GM23338 (cell line): ENCODE data around the gene TMEM11. TPM values are rescaled to one million over a fixed set of nuclear protein-coding genes. Genes with fewer than 3 reads are reported as not detected.

Experiments used
- ATAC-seq: fragments of 200-7000 bp; cut with Tn5 transposase; 3 replicates; pipeline ENCODE4 v1.9.1; 2020
- DNase-seq: peaks from one replicate; pipeline ENCODE4 v3.0.0-alpha.2; 2015; ENCODE audit warnings: low spot score
- H2AFZ ChIP-seq: fragments of 200-600 bp; sonication (generic); 2 replicates; pipeline ENCODE4 v1.8.0; 2016; ENCODE audit warnings: antibody characterized with exemption, mild to moderate bottlenecking, moderate library complexity
- H3F3A ChIP-seq: fragments of 200-600 bp; sonication (generic); replicated peaks from 2 replicates; pipeline ENCODE4 v1.8.0; 2017; ENCODE audit warnings: antibody characterized with exemption, mixed run types, low read depth
- H3K27ac ChIP-seq: fragments of 200-600 bp; sonication (generic); 2 replicates; pipeline ENCODE4 v1.6.1; 2016; ENCODE audit warnings: low read depth
- H3K27me3 ChIP-seq: fragments of 200-600 bp; sonication (generic); 2 replicates; pipeline ENCODE4 v1.8.0; 2016; ENCODE audit warnings: mild to moderate bottlenecking, mixed run types, moderate library complexity; ENCODE audit not compliant: insufficient read depth
- H3K36me3 ChIP-seq: fragments of 200-600 bp; sonication (generic); 2 replicates; pipeline ENCODE4 v1.8.0; 2016; ENCODE audit warnings: mild to moderate bottlenecking; ENCODE audit not compliant: insufficient read depth
- H3K4me1 ChIP-seq: fragments of 200-600 bp; sonication (generic); 2 replicates; pipeline ENCODE4 v1.8.0; 2016; ENCODE audit warnings: mild to moderate bottlenecking, moderate library complexity; ENCODE audit not compliant: insufficient read depth
- H3K4me2 ChIP-seq: fragments of 200-600 bp; sonication (generic); 2 replicates; pipeline ENCODE4 v1.7.1; 2017; ENCODE audit warnings: mixed run types
- H3K4me3 ChIP-seq: fragments of 200-600 bp; sonication (generic); 2 replicates; pipeline ENCODE4 v1.6.1; 2016; ENCODE audit warnings: mixed run types
- H3K79me2 ChIP-seq: fragments of 200-600 bp; sonication (generic); replicated peaks from 2 replicates; pipeline ENCODE4 v1.8.0; 2017; ENCODE audit warnings: mild to moderate bottlenecking; ENCODE audit not compliant: insufficient read depth
- H3K9me2 ChIP-seq: fragments of 200-600 bp; sonication (generic); 2 replicates; pipeline ENCODE4 v1.8.0; 2017; ENCODE audit not compliant: insufficient read depth
- H4K20me1 ChIP-seq: fragments of 200-600 bp; sonication (generic); replicated peaks from 2 replicates; pipeline ENCODE4 v1.8.0; 2017; ENCODE audit warnings: mild to moderate bottlenecking; ENCODE audit not compliant: insufficient read depth
- H3K27ac Mint-ChIP-seq: 2 replicates; pipeline ENCODE4 v1.8.0; 2020; ENCODE audit warnings: inconsistent platforms, mild to moderate bottlenecking, moderate library complexity, mixed read lengths
- H3K27me3 Mint-ChIP-seq: 3 replicates; pipeline ENCODE4 v1.8.0; 2022; ENCODE audit warnings: low read depth, mild to moderate bottlenecking, moderate library complexity, mixed read lengths, inconsistent platforms; ENCODE audit not compliant: insufficient read depth, poor library complexity
- H3K36me3 Mint-ChIP-seq: 3 replicates; pipeline ENCODE4 v1.8.0; 2021; ENCODE audit warnings: low read depth, mild to moderate bottlenecking, inconsistent platforms, moderate library complexity, mixed read lengths
- H3K4me1 Mint-ChIP-seq: 3 replicates; pipeline ENCODE4 v1.8.0; 2020; ENCODE audit warnings: mild to moderate bottlenecking, inconsistent platforms, mixed read lengths
- H3K4me3 Mint-ChIP-seq: 3 replicates; pipeline ENCODE4 v1.8.0; 2021; ENCODE audit warnings: moderate library complexity, mild to moderate bottlenecking, inconsistent platforms, mixed read lengths
- H3K9me3 Mint-ChIP-seq: 3 replicates; pipeline ENCODE4 v1.8.0; 2020; ENCODE audit warnings: moderate library complexity, mild to moderate bottlenecking, inconsistent platforms, mixed read lengths
- EZH2 ChIP-seq: fragments of 200-600 bp; sonication (generic); IDR thresholded peaks from one replicate; pipeline ENCODE4 v1.8.0; 2017; ENCODE audit warnings: antibody characterized with exemption, mild to moderate bottlenecking, low read depth; ENCODE audit not compliant: unreplicated experiment
- JUNB ChIP-seq: IDR thresholded peaks from one replicate; pipeline ENCODE4 v1.6.1; 2016; ENCODE audit warnings: antibody characterized with exemption; ENCODE audit not compliant: unreplicated experiment
- NANOG ChIP-seq: IDR thresholded peaks from 2 replicates; pipeline ENCODE4 v1.6.1; 2016; ENCODE audit warnings: antibody characterized with exemption, borderline replicate concordance
- POLR2AphosphoS5 ChIP-seq: IDR thresholded peaks from 2 replicates; pipeline ENCODE4 v1.6.1; 2016; ENCODE audit warnings: antibody characterized with exemption, low read depth
- ZNF331 ChIP-seq: fragments of 250-450 bp; sonication (Bioruptor Pico); IDR thresholded peaks from 2 replicates; pipeline ENCODE4 v1.5.0; 2020; ENCODE audit warnings: low read depth, mild to moderate bottlenecking, moderate library complexity
- polyA plus RNA-seq: library from polyadenylated mRNA; unstranded; fragments of >200 nt; fragmentation: Nextera tagmentation; extraction: Ambion mirVana; gene quantifications from 2 replicates; pipeline ENCODE4 v1.2.1, GENCODE V29; 2016
- total RNA-seq: library from RNA; depleted of rRNA; stranded (reverse); fragments of >200 nt; shearing (Covaris generic); gene quantifications from 2 replicates; pipeline ENCODE4 v1.2.3, GENCODE V29; 2014
- TF ChIP-seq, protein P1 (sequence below): fragments of 250-450 bp; sonication (Bioruptor Pico); IDR thresholded peaks from 2 replicates; pipeline ENCODE4 v1.5.0; 2020; ENCODE audit warnings: mild to moderate bottlenecking, moderate library complexity

TMEM11 gene
- total and polyA plus RNA-seq, 2 experiments from 2014 or later = 38.5 to 90.2 TPM

DNA sequence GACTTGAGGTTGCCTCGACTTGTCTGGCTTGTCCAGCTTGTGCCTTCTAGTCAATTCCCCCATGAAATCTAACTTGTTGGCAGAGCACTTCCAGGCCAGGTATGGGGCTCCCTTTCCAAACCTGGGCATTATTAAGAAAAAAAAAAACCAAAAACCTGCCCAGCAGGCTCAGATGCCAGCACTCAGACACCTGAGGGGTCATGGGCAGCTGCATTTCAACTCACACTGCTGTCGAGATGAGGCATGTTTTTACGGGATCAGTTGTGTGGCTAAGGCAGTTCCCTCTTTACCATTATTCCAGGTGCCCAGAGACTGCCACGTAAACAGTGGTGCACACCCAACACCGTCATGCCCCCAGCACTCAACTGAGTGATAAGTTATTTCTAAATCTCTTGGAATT is 17.8 kb downstream of the TMEM11 start (continued):
- TF ChIP-seq, protein P1, sequence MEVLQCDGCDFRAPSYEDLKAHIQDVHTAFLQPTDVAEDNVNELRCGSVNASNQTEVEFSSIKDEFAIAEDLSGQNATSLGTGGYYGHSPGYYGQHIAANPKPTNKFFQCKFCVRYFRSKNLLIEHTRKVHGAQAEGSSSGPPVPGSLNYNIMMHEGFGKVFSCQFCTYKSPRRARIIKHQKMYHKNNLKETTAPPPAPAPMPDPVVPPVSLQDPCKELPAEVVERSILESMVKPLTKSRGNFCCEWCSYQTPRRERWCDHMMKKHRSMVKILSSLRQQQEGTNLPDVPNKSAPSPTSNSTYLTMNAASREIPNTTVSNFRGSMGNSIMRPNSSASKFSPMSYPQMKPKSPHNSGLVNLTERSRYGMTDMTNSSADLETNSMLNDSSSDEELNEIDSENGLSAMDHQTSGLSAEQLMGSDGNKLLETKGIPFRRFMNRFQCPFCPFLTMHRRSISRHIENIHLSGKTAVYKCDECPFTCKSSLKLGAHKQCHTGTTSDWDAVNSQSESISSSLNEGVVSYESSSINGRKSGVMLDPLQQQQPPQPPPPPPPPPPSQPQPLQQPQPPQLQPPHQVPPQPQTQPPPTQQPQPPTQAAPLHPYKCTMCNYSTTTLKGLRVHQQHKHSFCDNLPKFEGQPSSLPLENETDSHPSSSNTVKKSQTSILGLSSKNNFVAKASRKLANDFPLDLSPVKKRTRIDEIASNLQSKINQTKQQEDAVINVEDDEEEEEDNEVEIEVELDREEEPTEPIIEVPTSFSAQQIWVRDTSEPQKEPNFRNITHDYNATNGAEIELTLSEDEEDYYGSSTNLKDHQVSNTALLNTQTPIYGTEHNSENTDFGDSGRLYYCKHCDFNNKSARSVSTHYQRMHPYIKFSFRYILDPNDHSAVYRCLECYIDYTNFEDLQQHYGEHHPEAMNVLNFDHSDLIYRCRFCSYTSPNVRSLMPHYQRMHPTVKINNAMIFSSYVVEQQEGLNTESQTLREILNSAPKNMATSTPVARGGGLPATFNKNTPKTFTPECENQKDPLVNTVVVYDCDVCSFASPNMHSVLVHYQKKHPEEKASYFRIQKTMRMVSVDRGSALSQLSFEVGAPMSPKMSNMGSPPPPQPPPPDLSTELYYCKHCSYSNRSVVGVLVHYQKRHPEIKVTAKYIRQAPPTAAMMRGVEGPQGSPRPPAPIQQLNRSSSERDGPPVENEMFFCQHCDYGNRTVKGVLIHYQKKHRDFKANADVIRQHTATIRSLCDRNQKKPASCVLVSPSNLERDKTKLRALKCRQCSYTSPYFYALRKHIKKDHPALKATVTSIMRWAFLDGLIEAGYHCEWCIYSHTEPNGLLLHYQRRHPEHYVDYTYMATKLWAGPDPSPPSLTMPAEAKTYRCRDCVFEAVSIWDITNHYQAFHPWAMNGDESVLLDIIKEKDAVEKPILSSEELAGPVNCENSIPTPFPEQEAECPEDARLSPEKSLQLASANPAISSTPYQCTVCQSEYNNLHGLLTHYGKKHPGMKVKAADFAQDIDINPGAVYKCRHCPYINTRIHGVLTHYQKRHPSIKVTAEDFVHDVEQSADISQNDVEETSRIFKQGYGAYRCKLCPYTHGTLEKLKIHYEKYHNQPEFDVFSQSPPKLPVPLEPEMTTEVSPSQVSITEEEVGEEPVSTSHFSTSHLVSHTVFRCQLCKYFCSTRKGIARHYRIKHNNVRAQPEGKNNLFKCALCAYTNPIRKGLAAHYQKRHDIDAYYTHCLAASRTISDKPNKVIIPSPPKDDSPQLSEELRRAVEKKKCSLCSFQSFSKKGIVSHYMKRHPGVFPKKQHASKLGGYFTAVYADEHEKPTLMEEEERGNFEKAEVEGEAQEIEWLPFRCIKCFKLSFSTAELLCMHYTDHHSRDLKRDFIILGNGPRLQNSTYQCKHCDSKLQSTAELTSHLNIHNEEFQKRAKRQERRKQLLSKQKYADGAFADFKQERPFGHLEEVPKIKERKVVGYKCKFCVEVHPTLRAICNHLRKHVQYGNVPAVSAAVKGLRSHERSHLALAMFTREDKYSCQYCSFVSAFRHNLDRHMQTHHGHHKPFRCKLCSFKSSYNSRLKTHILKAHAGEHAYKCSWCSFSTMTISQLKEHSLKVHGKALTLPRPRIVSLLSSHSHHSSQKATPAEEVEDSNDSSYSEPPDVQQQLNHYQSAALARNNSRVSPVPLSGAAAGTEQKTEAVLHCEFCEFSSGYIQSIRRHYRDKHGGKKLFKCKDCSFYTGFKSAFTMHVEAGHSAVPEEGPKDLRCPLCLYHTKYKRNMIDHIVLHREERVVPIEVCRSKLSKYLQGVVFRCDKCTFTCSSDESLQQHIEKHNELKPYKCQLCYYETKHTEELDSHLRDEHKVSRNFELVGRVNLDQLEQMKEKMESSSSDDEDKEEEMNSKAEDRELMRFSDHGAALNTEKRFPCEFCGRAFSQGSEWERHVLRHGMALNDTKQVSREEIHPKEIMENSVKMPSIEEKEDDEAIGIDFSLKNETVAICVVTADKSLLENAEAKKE = no peak
- TF ChIP-seq ZNF331 (CRISPR knock-in tag) = no peak
- no peak for TF ChIP-seq JUNB
- TF ChIP-seq NANOG = no peak
- TF ChIP-seq EZH2 = no peak

DNA sequence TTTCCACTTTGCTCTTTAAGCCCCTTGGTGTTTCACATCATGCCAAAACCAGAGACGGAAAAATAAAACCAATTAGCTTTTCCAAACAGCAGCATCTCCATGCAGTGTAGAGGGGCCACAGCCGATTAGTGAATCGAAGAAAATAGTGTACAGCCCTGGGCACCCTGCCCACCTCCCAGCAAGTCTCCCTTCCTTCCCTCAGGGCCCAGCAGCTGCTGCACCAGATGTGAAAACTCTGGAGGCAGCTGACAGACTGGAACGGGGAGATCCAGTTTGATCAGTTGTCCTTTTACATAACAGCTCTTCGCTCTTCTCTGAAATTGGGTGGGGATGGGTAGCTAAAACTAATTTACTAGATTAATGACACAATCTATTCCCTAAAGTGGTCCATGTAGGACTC is 19.3 kb downstream of the TMEM11 start:
- no peaks in the 10 kb centered on the region for H3K9me2 ChIP-seq
- H3K9me3 Mint-ChIP-seq = no peaks in the 10 kb centered on the region
- H3K36me3 Mint-ChIP-seq = peaks cover 59% of the 10 kb centered on the region
- H3K27ac ChIP-seq = peak overlapping the region; percentile 77
- H4K20me1 ChIP-seq = peaks cover 18% of the 10 kb centered on the region
- ATAC-seq (no peak), DNase-seq (no peak)
- peaks cover 31% of the 10 kb centered on the region for H3K4me1 Mint-ChIP-seq
- H3K36me3 ChIP-seq = peaks cover 12% of the 10 kb centered on the region
- H3K27ac Mint-ChIP-seq = no peak overlapping the region
- H3K4me3 Mint-ChIP-seq = no peak overlapping the region
- H3K4me2 ChIP-seq = no peak overlapping the region
- H2AFZ ChIP-seq = no peak overlapping the region
- H3K27me3 Mint-ChIP-seq = peaks cover 8% of the 10 kb centered on the region
- H3K4me3 ChIP-seq = no peak overlapping the region
- peaks cover 29% of the 10 kb centered on the region for H3K79me2 ChIP-seq
- H3K4me1 ChIP-seq = peaks cover 21% of the 10 kb centered on the region
- peaks cover 9% of the 10 kb centered on the region for H3F3A ChIP-seq
- no peaks in the 10 kb centered on the region for H3K27me3 ChIP-seq
- TF ChIP-seq, protein P1 = no peak
- TF ChIP-seq POLR2AphosphoS5 (no peak), NANOG (no peak)
